Panc1 (cell line): ENCODE data around the gene SMIM7. TPM values are rescaled to one million over a fixed set of nuclear protein-coding genes. Genes with fewer than 3 reads are reported as not detected.

Experiments used
- ATAC-seq: fragments of 200-7000 bp; cut with Tn5 transposase; 2 replicates; pipeline ENCODE4 v1.9.1; 2020; ENCODE audit warnings: mild to moderate bottlenecking, moderate library complexity
- BruUV-seq: library from RNA; stranded (reverse); fragments of 400-500 nt; replicated peaks from 2 replicates; lab custom pipeline; 2021; lab: Mats Ljungman, UMichigan
- CTCF ChIA-PET: fragments of 300-600 bp; sonication (Branson Sonifier 250); formaldehyde crosslinking; loops from one replicate; lab custom pipeline; 2022; ENCODE audit warnings: antibody characterized with exemption; lab: Charles Lee
- POLR2A ChIA-PET: fragments of 300-600 bp; sonication (Branson Sonifier 250); formaldehyde crosslinking; loops from one replicate; lab custom pipeline; 2022; ENCODE audit warnings: antibody characterized with exemption; lab: Charles Lee
- DNase-seq: peaks from one replicate; pipeline ENCODE4 v3.0.0-alpha.2; 2010; ENCODE audit warnings: low read depth, low spot score
- H3K27ac ChIP-seq: 2 replicates; pipeline ENCODE4 v1.5.1; 2011; ENCODE audit warnings: mild to moderate bottlenecking, low read length, inconsistent platforms
- H3K27me3 ChIP-seq: fragments of 200-500 bp; sonication (Bioruptor generic); 2 replicates; pipeline ENCODE4 v1.6.0; 2014; ENCODE audit warnings: low read length, inconsistent platforms; ENCODE audit not compliant: control insufficient read depth, insufficient read depth
- H3K36me3 ChIP-seq: fragments of 200-500 bp; sonication (Bioruptor generic); 2 replicates; pipeline ENCODE4 v1.5.1; 2014; ENCODE audit warnings: inconsistent platforms, mild to moderate bottlenecking, low read length, moderate library complexity; ENCODE audit not compliant: control insufficient read depth, insufficient read depth
- H3K4me1 ChIP-seq: 2 replicates; pipeline ENCODE4 v1.5.1; 2011; ENCODE audit warnings: inconsistent platforms, mild to moderate bottlenecking, low read length, moderate library complexity; ENCODE audit not compliant: control insufficient read depth, insufficient read depth
- H3K4me3 ChIP-seq, 2 experiments: 2 replicates each; pipeline ENCODE4 v1.5.1; 2011 to 2012; ENCODE audit warnings: low read depth in 2 of 2, low read length in 2 of 2, mild to moderate bottlenecking in 2 of 2, inconsistent platforms in 1 of 2, moderate library complexity in 1 of 2
- H3K9me3 ChIP-seq: fragments of 200-500 bp; sonication (Bioruptor generic); 2 replicates; pipeline ENCODE4 v1.5.1; 2014; ENCODE audit warnings: low read depth, mild to moderate bottlenecking, inconsistent platforms, low read length, moderate library complexity; ENCODE audit not compliant: control insufficient read depth, insufficient read depth
- POLR2AphosphoS5 ChIP-seq: IDR thresholded peaks from 2 replicates; pipeline ENCODE4 v1.6.1; 2012; ENCODE audit warnings: mild to moderate bottlenecking, low read depth, low read length, moderate library complexity
- SIN3A ChIP-seq: IDR thresholded peaks from 2 replicates; pipeline ENCODE4 v1.6.1; 2012; ENCODE audit warnings: low read depth, mild to moderate bottlenecking, low read length, moderate library complexity, borderline replicate concordance; ENCODE audit not compliant: insufficient read depth
- TCF7L2 ChIP-seq: IDR thresholded peaks from 2 replicates; pipeline ENCODE4 v1.6.1; 2011; ENCODE audit warnings: mild to moderate bottlenecking, low read depth, low read length, inconsistent platforms
- in situ Hi-C: cut with HindIII; loops from 2 replicates; pipeline ENCODE4 v1.10.0; 2016; ENCODE audit warnings: low sequenced_read_pairs, low pct_unique_long_range_greater_than_20kb
- intact Hi-C: fragments of 100-400 bp; cut with micrococcal nuclease; formaldehyde crosslinking; loops from one replicate; pipeline ENCODE4 v1.10.0; 2022; ENCODE audit not compliant: unreplicated experiment
- total RNA-seq: library from RNA; stranded (reverse); gene quantifications from one replicate; pipeline ENCODE4 v1.2.1, GENCODE V29; 2021; ENCODE audit not compliant: unreplicated experiment
- TF ChIP-seq, protein P1 (sequence below), 2 experiments: IDR thresholded peaks; 2 replicates each; pipeline ENCODE4 v1.6.1; 2011 to 2012; ENCODE audit warnings: low read depth in 2 of 2, control low read depth in 1 of 2, low read length in 1 of 2, mild to moderate bottlenecking in 1 of 2, moderate library complexity in 1 of 2; ENCODE audit not compliant: insufficient read depth in 1 of 2
- TF ChIP-seq, protein P2 (sequence below): fragments of 450-650 bp; IDR thresholded peaks from 2 replicates; pipeline ENCODE4 v1.5.1; 2017; ENCODE audit warnings: mild to moderate bottlenecking

Gene SMIM7
- total RNA-seq, 1 experiment from 2014 or later: 70.7 TPM

DNA sequence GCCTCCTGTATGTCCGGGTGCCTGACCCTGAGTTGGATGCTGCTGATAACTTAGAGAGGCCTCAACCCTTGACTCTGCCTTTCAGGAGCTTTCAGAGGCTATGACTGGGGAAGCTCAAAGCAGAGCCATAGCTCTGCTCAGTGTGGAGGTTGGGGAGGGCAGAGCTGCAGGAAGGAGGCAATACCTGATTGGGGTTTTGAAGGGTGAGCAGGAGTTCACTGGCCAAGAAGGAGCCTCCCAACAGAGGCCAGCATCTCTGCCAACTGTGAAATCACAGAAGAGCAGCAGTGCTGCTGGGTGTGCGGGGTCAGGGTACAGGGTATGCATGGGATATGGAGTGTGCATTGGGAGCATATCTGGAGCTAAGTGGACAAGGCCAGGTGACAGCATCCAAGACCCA, 22.6 kb upstream of the SMIM7 start:
- CTCF ChIA-PET: no interaction called here
- in situ Hi-C loops: no loop called here
- Histone ChIP-seq H3K4me3 (no peak overlapping the region), H3K4me1 (peaks cover 4% of the 10 kb centered on the region; the same call in 1 of the 2 replicates), H3K27ac (no peak overlapping the region), H3K36me3 (no peaks in the 10 kb centered on the region), H3K27me3 (no peaks in the 10 kb centered on the region), H3K9me3 (no peaks in the 10 kb centered on the region)
- no peak for DNase-seq
- TF ChIP-seq, protein P1, sequence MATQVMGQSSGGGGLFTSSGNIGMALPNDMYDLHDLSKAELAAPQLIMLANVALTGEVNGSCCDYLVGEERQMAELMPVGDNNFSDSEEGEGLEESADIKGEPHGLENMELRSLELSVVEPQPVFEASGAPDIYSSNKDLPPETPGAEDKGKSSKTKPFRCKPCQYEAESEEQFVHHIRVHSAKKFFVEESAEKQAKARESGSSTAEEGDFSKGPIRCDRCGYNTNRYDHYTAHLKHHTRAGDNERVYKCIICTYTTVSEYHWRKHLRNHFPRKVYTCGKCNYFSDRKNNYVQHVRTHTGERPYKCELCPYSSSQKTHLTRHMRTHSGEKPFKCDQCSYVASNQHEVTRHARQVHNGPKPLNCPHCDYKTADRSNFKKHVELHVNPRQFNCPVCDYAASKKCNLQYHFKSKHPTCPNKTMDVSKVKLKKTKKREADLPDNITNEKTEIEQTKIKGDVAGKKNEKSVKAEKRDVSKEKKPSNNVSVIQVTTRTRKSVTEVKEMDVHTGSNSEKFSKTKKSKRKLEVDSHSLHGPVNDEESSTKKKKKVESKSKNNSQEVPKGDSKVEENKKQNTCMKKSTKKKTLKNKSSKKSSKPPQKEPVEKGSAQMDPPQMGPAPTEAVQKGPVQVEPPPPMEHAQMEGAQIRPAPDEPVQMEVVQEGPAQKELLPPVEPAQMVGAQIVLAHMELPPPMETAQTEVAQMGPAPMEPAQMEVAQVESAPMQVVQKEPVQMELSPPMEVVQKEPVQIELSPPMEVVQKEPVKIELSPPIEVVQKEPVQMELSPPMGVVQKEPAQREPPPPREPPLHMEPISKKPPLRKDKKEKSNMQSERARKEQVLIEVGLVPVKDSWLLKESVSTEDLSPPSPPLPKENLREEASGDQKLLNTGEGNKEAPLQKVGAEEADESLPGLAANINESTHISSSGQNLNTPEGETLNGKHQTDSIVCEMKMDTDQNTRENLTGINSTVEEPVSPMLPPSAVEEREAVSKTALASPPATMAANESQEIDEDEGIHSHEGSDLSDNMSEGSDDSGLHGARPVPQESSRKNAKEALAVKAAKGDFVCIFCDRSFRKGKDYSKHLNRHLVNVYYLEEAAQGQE (IDR thresholded peaks at IDR 0.05; ENCODE audit: insufficient read depth in 1 of 2, low read depth in 2 of 2, low read length in 1 of 2): no peak
- TF ChIP-seq POLR2AphosphoS5 (no peak), SIN3A (no peak), TCF7L2 (no peak)
- TF ChIP-seq, protein P2, sequence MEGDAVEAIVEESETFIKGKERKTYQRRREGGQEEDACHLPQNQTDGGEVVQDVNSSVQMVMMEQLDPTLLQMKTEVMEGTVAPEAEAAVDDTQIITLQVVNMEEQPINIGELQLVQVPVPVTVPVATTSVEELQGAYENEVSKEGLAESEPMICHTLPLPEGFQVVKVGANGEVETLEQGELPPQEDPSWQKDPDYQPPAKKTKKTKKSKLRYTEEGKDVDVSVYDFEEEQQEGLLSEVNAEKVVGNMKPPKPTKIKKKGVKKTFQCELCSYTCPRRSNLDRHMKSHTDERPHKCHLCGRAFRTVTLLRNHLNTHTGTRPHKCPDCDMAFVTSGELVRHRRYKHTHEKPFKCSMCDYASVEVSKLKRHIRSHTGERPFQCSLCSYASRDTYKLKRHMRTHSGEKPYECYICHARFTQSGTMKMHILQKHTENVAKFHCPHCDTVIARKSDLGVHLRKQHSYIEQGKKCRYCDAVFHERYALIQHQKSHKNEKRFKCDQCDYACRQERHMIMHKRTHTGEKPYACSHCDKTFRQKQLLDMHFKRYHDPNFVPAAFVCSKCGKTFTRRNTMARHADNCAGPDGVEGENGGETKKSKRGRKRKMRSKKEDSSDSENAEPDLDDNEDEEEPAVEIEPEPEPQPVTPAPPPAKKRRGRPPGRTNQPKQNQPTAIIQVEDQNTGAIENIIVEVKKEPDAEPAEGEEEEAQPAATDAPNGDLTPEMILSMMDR: no peak
- no TSS peak for BruUV-seq
- intact Hi-C loops: no loop called here
- POLR2A ChIA-PET: no interaction called here
- no peak for ATAC-seq

DNA sequence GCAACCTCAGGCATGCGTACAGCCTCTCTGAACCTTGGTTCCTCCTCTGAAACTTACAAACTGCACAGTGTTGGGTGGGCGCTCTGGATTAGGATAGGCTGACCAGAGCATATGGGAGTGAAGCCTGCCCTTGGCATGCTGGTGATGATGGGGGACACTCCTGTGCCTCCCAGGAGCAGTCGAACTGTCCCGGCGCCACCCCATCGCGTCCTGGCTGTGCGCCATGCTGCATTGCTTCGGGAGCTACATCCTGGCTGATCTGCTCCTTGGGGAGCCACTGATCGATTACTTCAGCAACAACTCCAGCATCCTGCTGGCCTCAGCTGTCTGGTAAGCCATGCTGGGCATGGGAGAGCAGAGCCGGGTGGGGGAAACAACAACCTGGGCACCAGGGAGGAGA, 19.9 kb upstream of the SMIM7 start:
- Histone ChIP-seq H3K9me3 (no peaks in the 10 kb centered on the region), H3K27ac (no peak overlapping the region), H3K4me1 (no peaks in the 10 kb centered on the region), H3K27me3 (no peaks in the 10 kb centered on the region), H3K4me3 (no peak overlapping the region), H3K36me3 (no peaks in the 10 kb centered on the region)
- ATAC-seq (no peak), DNase-seq (no peak)
- TF ChIP-seq SIN3A (no peak), TCF7L2 (no peak), POLR2AphosphoS5 (no peak)
- TF ChIP-seq, protein P2: no peak
- TF ChIP-seq, protein P1 (IDR thresholded peaks at IDR 0.05; ENCODE audit: insufficient read depth in 1 of 2, low read depth in 2 of 2, low read length in 1 of 2): no peak
- in situ Hi-C loops (no loop called here), intact Hi-C loops (no loop called here)
- ChIA-PET CTCF (interaction anchor here (0.6 to 0.7 kb wide), 2 partner anchors 23 to 293 kb away, joined by 4 to 7 read pairs; no protein-coding TSS in a partner anchor), POLR2A (no interaction called here)
- BruUV-seq: no TSS peak
